Measurements from ENCODE around the gene ITGB1. TPM values are rescaled to one million over a fixed set of nuclear protein-coding genes. Genes with fewer than 3 reads are reported as not detected.

Gene ITGB1
- total and polyA plus RNA-seq, 2 experiments from 2014 or later: 317 to 439 TPM

GRCh38 chr10:32891261-32891660 is 66.8 kb downstream of the ITGB1 start (continued):
- TF ChIP-seq ZNF462 (CRISPR knock-in tag; IDR thresholded peaks at IDR 0.05) (no peak), EZH2 (IDR thresholded peaks at IDR 0.05; ENCODE audit: low read depth, unreplicated experiment) (no peak), JUNB (IDR thresholded peaks at IDR 0.05; ENCODE audit: unreplicated experiment) (no peak), CREB1 (CRISPR knock-in tag; IDR thresholded peaks at IDR 0.05; ENCODE audit: low read depth) (no peak), CTCF (conservative IDR thresholded peaks at IDR 0.05; ENCODE audit: low read depth in 2 of 2) (no peak), ZNF331 (CRISPR knock-in tag; IDR thresholded peaks at IDR 0.05; ENCODE audit: low read depth) (no peak), POLR2AphosphoS5 (IDR thresholded peaks at IDR 0.05; ENCODE audit: low read depth) (no peak)

GRCh38 chr10:32890444-32890843 is 67.6 kb downstream of the ITGB1 start:
- peaks cover 20% of the 10 kb centered on the region for H3K4me1 Mint-ChIP-seq
- H3K4me3 Mint-ChIP-seq: no peak overlapping the region
- TF ChIP-seq ZNF114 (CRISPR knock-in tag; IDR thresholded peaks at IDR 0.05): no peak
- TF ChIP-seq NANOG (IDR thresholded peaks at IDR 0.05; ENCODE audit: borderline replicate concordance): no peak
- TF ChIP-seq STAT1 (IDR thresholded peaks at IDR 0.05; ENCODE audit: unreplicated experiment): no peak
- TF ChIP-seq JUNB (IDR thresholded peaks at IDR 0.05; ENCODE audit: unreplicated experiment): no peak
- TF ChIP-seq ZNF331 (CRISPR knock-in tag; IDR thresholded peaks at IDR 0.05; ENCODE audit: low read depth): no peak
- no peak for TF ChIP-seq EZH2 (IDR thresholded peaks at IDR 0.05; ENCODE audit: low read depth, unreplicated experiment)
- TF ChIP-seq ETS1 (IDR thresholded peaks at IDR 0.05): no peak
- TF ChIP-seq CREB1 (CRISPR knock-in tag; IDR thresholded peaks at IDR 0.05; ENCODE audit: low read depth): no peak
- TF ChIP-seq REST (IDR thresholded peaks at IDR 0.05; ENCODE audit: unreplicated experiment): no peak
- no peak for TF ChIP-seq POLR2AphosphoS5 (IDR thresholded peaks at IDR 0.05; ENCODE audit: low read depth)
- no peak for ATAC-seq
- Histone ChIP-seq H3K36me3 (ENCODE audit: insufficient read depth) (no peaks in the 10 kb centered on the region), H3F3A (replicated peaks; ENCODE audit: low read depth) (no peaks in the 10 kb centered on the region), H3K4me2 (no peak overlapping the region), H3K9me2 (ENCODE audit: insufficient read depth) (no peaks in the 10 kb centered on the region), H3K4me3 (no peak overlapping the region), H4K20me1 (replicated peaks; ENCODE audit: insufficient read depth) (no peaks in the 10 kb centered on the region), H3K79me2 (replicated peaks; ENCODE audit: insufficient read depth) (no peaks in the 10 kb centered on the region), H3K27me3 (ENCODE audit: insufficient read depth) (no peaks in the 10 kb centered on the region), H2AFZ (no peak overlapping the region), H3K4me1 (ENCODE audit: insufficient read depth) (peaks cover 8% of the 10 kb centered on the region), H3K27ac (ENCODE audit: low read depth) (no peak overlapping the region)
- H3K27ac Mint-ChIP-seq: no peak overlapping the region
- H3K27me3 Mint-ChIP-seq (ENCODE audit: insufficient read depth, low read depth, poor library complexity): peaks cover 5% of the 10 kb centered on the region
- no peak for DNase-seq (ENCODE audit: low spot score)
- 0 out of 3 replicates have a peak, but pooled peaks cover 2% of the 10 kb centered on the region for H3K36me3 Mint-ChIP-seq (ENCODE audit: low read depth)
- H3K9me3 Mint-ChIP-seq: no peaks in the 10 kb centered on the region
